AG10803 (cell line): ENCODE measurements around the gene MRGPRD.

Experiments used
- DNase-seq: peaks from one replicate; pipeline ENCODE4 v3.0.0; 2010; ENCODE audit warnings: low read depth
- H3K4me3 ChIP-seq: 2 replicates; pipeline ENCODE4 v1.5.1; 2011; ENCODE audit warnings: mild to moderate bottlenecking, low read length, control low read depth
- CTCF ChIP-seq: conservative IDR thresholded peaks from 2 replicates; pipeline ENCODE4 v1.5.1; 2011; ENCODE audit warnings: mild to moderate bottlenecking, low read length, control low read depth, inconsistent platforms

MRGPRD gene

DNA sequence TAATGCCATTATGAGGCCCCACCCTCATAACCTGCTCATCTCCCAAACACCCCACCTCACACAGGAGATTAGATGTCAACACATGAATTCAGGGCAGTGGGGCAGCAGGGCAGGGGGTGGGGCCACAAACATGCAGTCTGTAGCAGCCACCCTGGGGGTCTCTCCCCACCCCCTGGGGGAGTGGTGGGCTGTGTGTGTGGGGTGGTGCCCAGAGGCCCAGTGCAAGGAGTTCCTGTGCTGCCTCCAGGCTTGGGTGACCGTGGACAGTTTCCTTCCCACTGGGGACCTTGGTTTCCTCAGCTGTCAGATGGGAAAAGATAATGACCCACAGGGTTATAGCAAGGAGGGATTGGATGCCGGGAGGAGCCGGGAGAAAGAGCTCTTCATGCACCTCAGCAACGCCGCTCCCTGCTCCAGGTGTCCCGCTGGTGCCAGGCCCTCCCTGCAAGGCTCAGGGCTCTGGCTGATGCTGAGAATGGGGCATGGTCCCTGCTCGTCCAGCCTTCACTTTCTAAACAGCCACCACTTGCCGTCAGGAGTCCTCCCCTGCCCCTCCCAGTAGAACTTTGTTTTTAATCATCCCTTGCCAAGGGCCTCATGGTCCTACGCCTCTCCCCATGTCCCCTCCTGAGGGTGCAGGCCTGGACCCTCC, 34.2 kb upstream of the MRGPRD start:
- TF ChIP-seq CTCF: no peak
- no peak overlapping the region for H3K4me3 ChIP-seq
- DNase-seq: no peak

GRCh38 chr11:69014084-69014851, 33.5 kb upstream of the MRGPRD start:
- H3K4me3 ChIP-seq: peak overlapping the region; percentile 77
- DNase-seq: peak; percentile 40
- no peak for TF ChIP-seq CTCF

- peak within 1 kb of the TSS; percentile 77 for H3K4me3 ChIP-seq
- TF ChIP-seq CTCF: peak; percentile 73
- DNase-seq: peak; percentile 91
Observed at GRCh38 chr11:69013009-69013951, 32.5 kb upstream of the MRGPRD start, which contains the start of gene MRGPRF. MRGPRF (minus strand) TSS chr11:69013246; CDS start chr11:69009901, 3,345 bp downstream.

- peak overlapping the region; percentile 77 for H3K4me3 ChIP-seq
- DNase-seq: peak; percentile 64
- TF ChIP-seq CTCF: no peak
Observed at GRCh38 chr11:69012092-69013008, 31.6 kb upstream of the MRGPRD start.

GRCh38 chr11:69011624-69012091, 30.9 kb upstream of the MRGPRD start:
- TF ChIP-seq CTCF: no peak
- peak overlapping the region; percentile 77 for H3K4me3 ChIP-seq
- no peak for DNase-seq
